HepG2 (cell line): ENCODE results near the gene SIVA1. TPM values are rescaled to one million over a fixed set of nuclear protein-coding genes. Genes with fewer than 3 reads are reported as not detected.

Experiments used
- ARID5B ChIP-seq: IDR thresholded peaks from 2 replicates; pipeline ENCODE4 v1.4.0; 2020; ENCODE audit warnings: mild to moderate bottlenecking, missing genetic modification reagents
- CSRNP1 ChIP-seq: sonication (generic); formaldehyde crosslinking; IDR thresholded peaks from 2 replicates; pipeline ENCODE4 v1.8.1; 2023; ENCODE audit warnings: mild to moderate bottlenecking, missing genetic modification reagents
- GZF1 ChIP-seq: sonication (generic); formaldehyde crosslinking; IDR thresholded peaks from 2 replicates; pipeline ENCODE4 v1.5.1; 2020; ENCODE audit warnings: mild to moderate bottlenecking, missing genetic modification reagents
- HCFC1 ChIP-seq: fragments of 150-350 bp; IDR thresholded peaks from 2 replicates; pipeline ENCODE4 v1.6.1; 2014; ENCODE audit warnings: low read depth, low read length
- IRF9 ChIP-seq: sonication (generic); formaldehyde crosslinking; IDR thresholded peaks from 2 replicates; pipeline ENCODE4 v1.8.0; 2022; ENCODE audit warnings: missing genetic modification reagents, mild to moderate bottlenecking, borderline replicate concordance
- MAFF ChIP-seq: IDR thresholded peaks from 2 replicates; pipeline ENCODE4 v1.6.1; 2011; ENCODE audit warnings: low read depth, low read length, improper control_type of control experiment
- MAZ ChIP-seq, 2 experiments: sonication (generic) in 1 of 2; formaldehyde crosslinking in 1 of 2; IDR thresholded peaks; 2 replicates each; pipeline versions ENCODE4 v1.5.0 to v1.6.1; 2012 to 2020; ENCODE audit warnings: low read depth in 2 of 2, mild to moderate bottlenecking in 2 of 2, borderline replicate concordance in 1 of 2, improper control_type of control experiment in 1 of 2, low read length in 1 of 2, missing genetic modification reagents in 1 of 2, moderate library complexity in 1 of 2
- MTERF4 ChIP-seq: sonication (generic); formaldehyde crosslinking; IDR thresholded peaks from 2 replicates; pipeline ENCODE4 v1.8.0; 2023; ENCODE audit warnings: mild to moderate bottlenecking, missing genetic modification reagents
- NKX3-1 ChIP-seq: sonication (generic); formaldehyde crosslinking; IDR thresholded peaks from 2 replicates; pipeline ENCODE4 v1.5.0; 2020; ENCODE audit warnings: missing genetic modification reagents
- RARA ChIP-seq: IDR thresholded peaks from 2 replicates; pipeline ENCODE4 v1.6.1; 2016; ENCODE audit warnings: missing genetic modification reagents, missing compliant biosample characterization
- TARDBP ChIP-seq: sonication (generic); formaldehyde crosslinking; IDR thresholded peaks from 2 replicates; pipeline ENCODE4 v1.8.0; 2022; ENCODE audit warnings: mild to moderate bottlenecking, missing genetic modification reagents
- TFAP4 ChIP-seq: sonication (generic); IDR thresholded peaks from 2 replicates; pipeline ENCODE4 v1.6.1; 2016; ENCODE audit warnings: low read depth, borderline replicate concordance
- TFDP2 ChIP-seq: sonication (generic); formaldehyde crosslinking; IDR thresholded peaks from 2 replicates; pipeline ENCODE4 v1.4.0; 2020; ENCODE audit warnings: missing genetic modification reagents
- ZFP36 ChIP-seq: fragments of 150-350 bp; IDR thresholded peaks from 2 replicates; pipeline ENCODE4 v1.6.1; 2018; ENCODE audit warnings: borderline replicate concordance, low read length, low read depth; ENCODE audit not compliant: partially characterized antibody
- ZNF564 ChIP-seq: sonication (generic); formaldehyde crosslinking; IDR thresholded peaks from 2 replicates; pipeline ENCODE4 v1.8.1; 2023; ENCODE audit warnings: mild to moderate bottlenecking, missing genetic modification reagents
- ZNF576 ChIP-seq: sonication (generic); formaldehyde crosslinking; IDR thresholded peaks from 2 replicates; pipeline ENCODE4 v1.4.0; 2020; ENCODE audit warnings: mild to moderate bottlenecking, missing genetic modification reagents
- ZNF605 ChIP-seq: sonication (generic); formaldehyde crosslinking; IDR thresholded peaks from 2 replicates; pipeline ENCODE4 v1.8.0; 2022; ENCODE audit warnings: mild to moderate bottlenecking, missing genetic modification reagents
- ZNF768 ChIP-seq: sonication (generic); formaldehyde crosslinking; IDR thresholded peaks from 2 replicates; pipeline ENCODE4 v1.4.0; 2020; ENCODE audit warnings: missing genetic modification reagents
- polyA plus RNA-seq, 8 experiments: library from polyadenylated mRNA; depleted of rRNA in 3 of 8; stranded (reverse) in 7 of 8; unstranded in 1 of 8; fragments of >200 nt; fragmentation: Illumina TruSeq in 4 of 8; extraction: Trizol in 4 of 8; gene quantifications; 2 replicates each; pipeline versions ENCODE4 v1.2.1 to v1.2.3, GENCODE V29; 2011 to 2016; ENCODE audit warnings: low read depth in 4 of 8, missing spikeins in 1 of 8, mixed read lengths in 1 of 8; ENCODE audit not compliant: insufficient read depth in 1 of 8
- total RNA-seq, 5 experiments: library from RNA; depleted of rRNA; stranded (reverse); fragments of >200 nt; fragmentation: Illumina TruSeq; extraction: Trizol; gene quantifications; 2 replicates each; pipeline ENCODE4 v1.2.3, GENCODE V29; 2016; ENCODE audit warnings: low read depth in 1 of 5

SIVA1 gene
- total and polyA plus RNA-seq, 2 of the 13 experiments (the other 11 are each of a cell fraction or from before 2014, with no cell fraction given) = 123 to 186 TPM

- TF ChIP-seq IRF9 (CRISPR knock-in tag) (peak; percentile 87), MAFF (no peak), GZF1 (CRISPR knock-in tag) (0 out of 2 replicates have a peak, but pooled peaks have one; percentile 60), TFAP4 (peak; percentile 82; the same call in 1 of the 2 replicates), HCFC1 (no peak), ZFP36 (no peak), TFDP2 (CRISPR knock-in tag) (peak; percentile 92), TARDBP (CRISPR knock-in tag) (peak; percentile 94; the same call in 1 of the 2 replicates), MTERF4 (CRISPR knock-in tag) (peak; percentile 82; the same call in 1 of the 2 replicates), ZNF576 (CRISPR knock-in tag) (no peak), CSRNP1 (CRISPR knock-in tag) (peak; percentile 69), NKX3-1 (CRISPR knock-in tag) (no peak), ZNF564 (CRISPR knock-in tag) (peak; percentile 92), MAZ (IDR thresholded peaks at IDR 0.05; ENCODE audit: borderline replicate concordance, low read depth, low read length) (no peak), MAZ (CRISPR knock-in tag; IDR thresholded peaks at IDR 0.05; ENCODE audit: low read depth) (peak; percentile 62; the same call in 1 of the 2 replicates), RARA (CRISPR knock-in tag) (peak; percentile 99), ARID5B (CRISPR knock-in tag) (peak; percentile 90), ZNF768 (CRISPR knock-in tag) (no peak), ZNF605 (peak; percentile 91)
These were observed 16.9 kb upstream of the SIVA1 start (continued) for GRCh38 chr14:104735830-104736642.
